Measurements from ENCODE around the gene GTPBP3.

DNA sequence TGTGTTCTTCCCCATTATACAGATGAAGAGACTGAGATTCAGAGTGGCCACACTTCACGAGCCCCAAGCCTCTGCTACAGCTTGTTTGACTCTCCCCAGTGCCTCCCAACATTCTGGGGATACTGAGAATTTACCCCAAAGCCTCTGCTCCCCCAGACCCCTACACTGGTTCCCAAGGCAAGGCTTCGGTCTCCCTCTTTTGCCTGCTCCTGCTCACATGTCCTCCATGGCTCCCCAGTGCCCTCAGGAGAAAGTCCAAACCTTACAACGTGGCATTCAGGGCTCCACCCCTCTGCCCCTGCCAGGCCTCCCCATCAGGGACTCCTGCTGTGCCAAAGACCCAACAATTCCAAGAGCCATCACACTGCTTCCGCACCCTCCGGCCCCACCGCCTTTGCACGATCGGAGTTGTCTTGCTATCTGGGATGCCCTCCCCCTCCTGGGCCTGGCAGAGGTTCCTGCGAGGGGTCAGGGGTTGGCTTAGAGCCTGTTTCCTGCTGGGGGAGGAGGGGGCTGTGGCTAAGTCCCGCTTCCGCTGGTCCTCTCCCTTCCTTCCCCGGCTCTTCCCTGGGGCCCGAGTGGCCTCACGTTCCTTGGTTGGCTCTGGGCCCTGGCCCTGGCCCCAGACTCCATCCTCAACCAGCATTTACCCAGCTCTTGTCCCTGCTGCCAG is 15.4 kb downstream of the GTPBP3 start:
- TF ChIP-seq POLR2AphosphoS5 (IDR thresholded peaks at IDR 0.05) = no peak
- TF ChIP-seq CTCF (IDR thresholded peaks at IDR 0.05) = no peak
- no peak for TF ChIP-seq POLR2A (IDR thresholded peaks at IDR 0.05)
- no peak for TF ChIP-seq EP300 (IDR thresholded peaks at IDR 0.05)
